Tibial nerve (tissue), 3 donors: Measurements from ENCODE around the gene TSSK2.

Experiments
- POLR2A ChIP-seq, 2 donors: fragments of 450-650 bp; IDR thresholded peaks; one replicate each; pipeline ENCODE4 v1.6.1; 2017; ENCODE audit warnings: antibody characterized with exemption in 2 of 2, mild to moderate bottlenecking in 2 of 2, moderate library complexity in 2 of 2
- TF ChIP-seq, protein P1 (sequence below), 5 experiments: fragments of 200-600 bp in 3 of 5; fragments of 450-650 bp in 2 of 5; sonication (generic) in 3 of 5; IDR thresholded peaks; one replicate each; pipeline ENCODE4 v1.5.1; 2016 to 2019; ENCODE audit warnings: antibody characterized with exemption in 5 of 5, mild to moderate bottlenecking in 3 of 5, moderate library complexity in 2 of 5

DNA sequence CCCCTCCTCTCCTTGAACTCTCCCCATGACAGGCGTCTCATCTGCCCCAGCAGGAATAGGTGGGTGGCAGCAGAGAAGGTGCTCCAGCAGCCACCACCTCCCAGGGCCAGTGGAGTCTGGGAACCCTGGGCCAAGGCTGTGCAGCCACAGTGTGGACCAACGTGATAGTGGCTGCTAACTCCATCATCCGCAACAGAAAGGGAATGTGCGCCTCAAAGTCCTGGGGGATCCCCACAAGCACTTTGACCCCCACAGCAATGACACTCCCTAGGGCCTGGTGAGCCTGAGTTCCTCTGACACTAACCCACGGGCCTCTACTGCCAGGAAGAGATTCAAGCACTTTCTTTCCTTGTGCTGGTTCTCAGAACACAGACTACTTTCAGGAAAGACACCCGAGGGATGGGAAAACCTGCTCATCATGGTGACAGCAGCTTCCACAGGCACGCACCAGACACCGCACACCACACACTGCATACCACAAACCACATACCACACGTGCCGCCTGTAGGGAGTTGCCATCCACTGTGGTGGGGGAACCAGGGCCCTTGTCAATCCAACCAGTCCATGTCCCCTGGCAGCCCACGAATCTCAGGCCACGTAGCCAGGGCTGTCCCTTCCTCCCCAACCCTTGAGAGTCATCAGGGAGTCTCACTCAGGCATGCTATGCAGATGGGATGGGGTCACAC lies 50.8 kb downstream of the TSSK2 start:
- TF ChIP-seq, protein P1, sequence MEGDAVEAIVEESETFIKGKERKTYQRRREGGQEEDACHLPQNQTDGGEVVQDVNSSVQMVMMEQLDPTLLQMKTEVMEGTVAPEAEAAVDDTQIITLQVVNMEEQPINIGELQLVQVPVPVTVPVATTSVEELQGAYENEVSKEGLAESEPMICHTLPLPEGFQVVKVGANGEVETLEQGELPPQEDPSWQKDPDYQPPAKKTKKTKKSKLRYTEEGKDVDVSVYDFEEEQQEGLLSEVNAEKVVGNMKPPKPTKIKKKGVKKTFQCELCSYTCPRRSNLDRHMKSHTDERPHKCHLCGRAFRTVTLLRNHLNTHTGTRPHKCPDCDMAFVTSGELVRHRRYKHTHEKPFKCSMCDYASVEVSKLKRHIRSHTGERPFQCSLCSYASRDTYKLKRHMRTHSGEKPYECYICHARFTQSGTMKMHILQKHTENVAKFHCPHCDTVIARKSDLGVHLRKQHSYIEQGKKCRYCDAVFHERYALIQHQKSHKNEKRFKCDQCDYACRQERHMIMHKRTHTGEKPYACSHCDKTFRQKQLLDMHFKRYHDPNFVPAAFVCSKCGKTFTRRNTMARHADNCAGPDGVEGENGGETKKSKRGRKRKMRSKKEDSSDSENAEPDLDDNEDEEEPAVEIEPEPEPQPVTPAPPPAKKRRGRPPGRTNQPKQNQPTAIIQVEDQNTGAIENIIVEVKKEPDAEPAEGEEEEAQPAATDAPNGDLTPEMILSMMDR (IDR thresholded peaks at IDR 0.05), result no peak
- no peak for TF ChIP-seq POLR2A (IDR thresholded peaks at IDR 0.05)
